ENCODE data around the gene ZNF791. TPM values are rescaled to one million over a fixed set of nuclear protein-coding genes. Genes with fewer than 3 reads are reported as not detected.

ZNF791 gene
- total RNA-seq, 4 donors from 2014 or later, result 14.0 to 21.6 (median 17.3) TPM

Other genes starting within 250 kb of the ZNF791 start
- 1 to 10 TPM; 3.3 to 4.6 (median 3.6) TPM for gene ZNF442, start 245.2 kb upstream of the ZNF791 start, total RNA-seq
- 1 to 10 TPM; 3.3 to 6.6 (median 3.4) TPM for gene ZNF799, start 209.6 kb upstream of the ZNF791 start, total RNA-seq
- gene ZNF443, start 169.9 kb upstream of the ZNF791 start, total RNA-seq, result 1 to 10 TPM; 3.5 to 5.4 (median 4.8) TPM
- 1 to 10 TPM; 1.7 to 2.9 (median 2.3) TPM for gene ZNF709, start 126.1 kb upstream of the ZNF791 start, total RNA-seq
- gene ZNF564, start 59.4 kb upstream of the ZNF791 start, total RNA-seq, result 10 to 100 TPM in 1 of 4 donors, 1 to 10 TPM in 3; 8.3 to 13.7 (median 9.3) TPM
- 1 to 10 TPM; 3.3 to 6.7 (median 5.3) TPM for gene ZNF490, start 107 bp upstream of the ZNF791 start, total RNA-seq
- gene MAN2B1, start 55.8 kb downstream of the ZNF791 start, total RNA-seq, result 10 to 100 TPM; 65.7 to 80.8 (median 68.9) TPM
- 10 to 100 TPM in 3 of 4 donors, 1 to 10 TPM in 1; 10.0 to 19.7 (median 13.9) TPM for gene WDR83, start 55.9 kb downstream of the ZNF791 start, total RNA-seq
- gene DHPS, start 71.0 kb downstream of the ZNF791 start, total RNA-seq, result 10 to 100 TPM; 74.3 to 92.3 (median 85.0) TPM
- not detected for gene GNG14, start 77.1 kb downstream of the ZNF791 start, total RNA-seq
- gene FBXW9, start 85.7 kb downstream of the ZNF791 start, total RNA-seq, result 10 to 100 TPM in 1 of 4 donors, 1 to 10 TPM in 3; 4.3 to 10.6 (median 7.5) TPM
- gene TNPO2, start 113.0 kb downstream of the ZNF791 start, total RNA-seq, result 10 to 100 TPM; 42.8 to 71.9 (median 62.8) TPM
- gene TRIR, start 123.8 kb downstream of the ZNF791 start, total RNA-seq, result 100 to 1,000 TPM; 382 to 470 (median 431) TPM
- 10 to 100 TPM; 46.9 to 63.5 (median 51.3) TPM for gene GET3, start 126.6 kb downstream of the ZNF791 start, total RNA-seq
- gene BEST2, start 140.9 kb downstream of the ZNF791 start, total RNA-seq, result not detected
- 10 to 100 TPM in 3 of 4 donors, 1 to 10 TPM in 1; 7.1 to 17.0 (median 12.6) TPM for gene HOOK2, start 164.6 kb downstream of the ZNF791 start, total RNA-seq
- gene JUNB, start 180.6 kb downstream of the ZNF791 start, total RNA-seq, result 1,000 to 10,000 TPM in 1 of 4 donors, 100 to 1,000 TPM in 2, 10 to 100 TPM in 1; 82.2 to 1,609 (median 182) TPM
- gene PRDX2, start 190.9 kb downstream of the ZNF791 start, total RNA-seq, result 100 to 1,000 TPM; 236 to 275 (median 250) TPM
- gene THSD8, start 191.1 kb downstream of the ZNF791 start, total RNA-seq, result under 1 TPM in 1 of 4 donors, not detected in 3; 0.65 TPM
- 1 to 10 TPM; 2.7 to 6.6 (median 4.2) TPM for gene RNASEH2A, start 195.7 kb downstream of the ZNF791 start, total RNA-seq
- gene RTBDN, start 223.7 kb downstream of the ZNF791 start, total RNA-seq, result under 1 TPM in 2 of 4 donors, not detected in 2; 0.52 to 0.83 TPM
- under 1 TPM; 0.50 to 0.91 (median 0.76) TPM for gene MAST1, start 227.6 kb downstream of the ZNF791 start, total RNA-seq